Ascending aorta (tissue), 2 donors: ENCODE data around the gene PTX3. TPM values are rescaled to one million over a fixed set of nuclear protein-coding genes. Genes with fewer than 3 reads are reported as not detected.

Source experiments
- DNase-seq, 2 donors: peaks; one replicate each; pipeline ENCODE4 v3.0.0-alpha.2; 2019; ENCODE audit warnings: low spot score in 2 of 2
- H3K27ac ChIP-seq, 2 donors: fragments of 200-600 bp; sonication (generic); one replicate each; pipeline ENCODE4 v1.5.1; 2016 to 2017; ENCODE audit warnings: mild to moderate bottlenecking in 1 of 2
- H3K27me3 ChIP-seq: fragments of 200-600 bp; sonication (generic); one replicate; pipeline ENCODE4 v1.5.1; 2017
- H3K36me3 ChIP-seq, 2 donors: fragments of 200-600 bp; sonication (generic); one replicate each; pipeline ENCODE4 v1.5.1; 2016
- H3K4me1 ChIP-seq, 2 donors: fragments of 200-600 bp; sonication (generic); one replicate each; pipeline ENCODE4 v1.5.1; 2016 to 2017; ENCODE audit warnings: mild to moderate bottlenecking in 1 of 2
- H3K4me3 ChIP-seq, 2 donors: fragments of 200-600 bp; sonication (generic); one replicate each; pipeline ENCODE4 v1.5.1; 2016 to 2017; ENCODE audit warnings: mild to moderate bottlenecking in 1 of 2
- H3K9me3 ChIP-seq, 2 donors: fragments of 200-600 bp; sonication (generic); one replicate each; pipeline ENCODE4 v1.5.1; 2016
- intact Hi-C: fragments of 100-400 bp; cut with DNase I; formaldehyde crosslinking; loops from one replicate; pipeline ENCODE4 v1.15.1; 2023
- total RNA-seq: library from RNA; depleted of rRNA; stranded (reverse); fragments of >200 nt; gene quantifications from one replicate; pipeline ENCODE4 v1.1.0, GENCODE V29; 2016
- TF ChIP-seq, protein P1 (sequence below), 3 experiments: fragments of 200-600 bp in 2 of 3; fragments of 450-650 bp in 1 of 3; sonication (generic) in 2 of 3; IDR thresholded peaks; one replicate each; pipeline ENCODE4 v1.5.1; 2016 to 2019; ENCODE audit warnings: antibody characterized with exemption in 3 of 3, mild to moderate bottlenecking in 1 of 3, moderate library complexity in 1 of 3

Gene PTX3
- total RNA-seq, 1 donor from 2014 or later, result 9.2 TPM

DNA sequence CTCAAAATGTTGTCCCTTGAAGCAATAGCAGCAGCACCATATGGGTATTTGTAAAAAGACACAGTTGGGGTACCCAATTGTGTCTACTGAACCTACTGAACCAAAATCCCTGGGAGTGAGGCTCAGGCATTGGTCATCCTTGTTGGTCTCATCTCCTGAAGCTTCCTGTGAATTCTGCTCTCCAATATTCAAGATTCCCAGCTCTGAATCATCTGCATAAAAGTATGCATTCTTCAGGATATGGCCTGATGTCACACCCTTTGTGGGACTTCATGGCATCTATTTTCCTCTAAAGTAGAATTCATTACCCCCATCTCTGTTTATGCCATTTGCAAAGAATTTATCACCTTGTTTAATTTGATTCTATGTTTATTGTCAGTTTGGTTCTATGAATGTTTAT, 13.3 kb upstream of the PTX3 start:
- H3K27ac ChIP-seq, result no peak overlapping the region
- H3K36me3 ChIP-seq, result no peaks in the 10 kb centered on the region
- H3K4me3 ChIP-seq, result no peak overlapping the region
- no peaks in the 10 kb centered on the region for H3K27me3 ChIP-seq
- H3K4me1 ChIP-seq, result no peaks in the 10 kb centered on the region
- H3K9me3 ChIP-seq, result no peaks in the 10 kb centered on the region
- intact Hi-C loops, result no loop called here
- no peak for DNase-seq
- TF ChIP-seq, protein P1, sequence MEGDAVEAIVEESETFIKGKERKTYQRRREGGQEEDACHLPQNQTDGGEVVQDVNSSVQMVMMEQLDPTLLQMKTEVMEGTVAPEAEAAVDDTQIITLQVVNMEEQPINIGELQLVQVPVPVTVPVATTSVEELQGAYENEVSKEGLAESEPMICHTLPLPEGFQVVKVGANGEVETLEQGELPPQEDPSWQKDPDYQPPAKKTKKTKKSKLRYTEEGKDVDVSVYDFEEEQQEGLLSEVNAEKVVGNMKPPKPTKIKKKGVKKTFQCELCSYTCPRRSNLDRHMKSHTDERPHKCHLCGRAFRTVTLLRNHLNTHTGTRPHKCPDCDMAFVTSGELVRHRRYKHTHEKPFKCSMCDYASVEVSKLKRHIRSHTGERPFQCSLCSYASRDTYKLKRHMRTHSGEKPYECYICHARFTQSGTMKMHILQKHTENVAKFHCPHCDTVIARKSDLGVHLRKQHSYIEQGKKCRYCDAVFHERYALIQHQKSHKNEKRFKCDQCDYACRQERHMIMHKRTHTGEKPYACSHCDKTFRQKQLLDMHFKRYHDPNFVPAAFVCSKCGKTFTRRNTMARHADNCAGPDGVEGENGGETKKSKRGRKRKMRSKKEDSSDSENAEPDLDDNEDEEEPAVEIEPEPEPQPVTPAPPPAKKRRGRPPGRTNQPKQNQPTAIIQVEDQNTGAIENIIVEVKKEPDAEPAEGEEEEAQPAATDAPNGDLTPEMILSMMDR (IDR thresholded peaks at IDR 0.05), result no peak

DNA sequence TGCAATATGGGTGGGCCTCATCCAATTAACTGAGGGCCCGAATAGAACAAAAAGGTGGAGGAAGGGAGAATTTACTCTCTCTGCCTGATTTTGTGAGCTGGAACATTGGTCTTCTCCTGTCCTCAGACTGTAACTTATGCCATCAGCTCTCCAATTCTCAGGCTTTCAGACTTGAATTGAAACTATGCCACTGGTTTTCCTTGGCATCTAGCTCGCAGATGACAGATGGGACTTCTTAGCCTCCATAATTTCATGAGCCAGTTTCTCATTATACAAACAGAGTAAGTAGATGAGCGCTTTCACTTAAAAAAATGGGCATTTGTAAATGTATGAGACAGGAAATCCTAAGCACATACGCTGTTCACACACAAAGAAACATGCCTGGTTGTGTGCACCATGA, 8.7 kb upstream of the PTX3 start:
- intact Hi-C loops, result no loop called here
- H3K4me3 ChIP-seq, result no peak overlapping the region
- no peaks in the 10 kb centered on the region for H3K27me3 ChIP-seq
- no peak for DNase-seq
- H3K4me1 ChIP-seq, result no peaks in the 10 kb centered on the region
- TF ChIP-seq, protein P1 (IDR thresholded peaks at IDR 0.05), result no peak
- H3K36me3 ChIP-seq, result no peaks in the 10 kb centered on the region
- no peaks in the 10 kb centered on the region for H3K9me3 ChIP-seq
- H3K27ac ChIP-seq, result no peak overlapping the region

DNA sequence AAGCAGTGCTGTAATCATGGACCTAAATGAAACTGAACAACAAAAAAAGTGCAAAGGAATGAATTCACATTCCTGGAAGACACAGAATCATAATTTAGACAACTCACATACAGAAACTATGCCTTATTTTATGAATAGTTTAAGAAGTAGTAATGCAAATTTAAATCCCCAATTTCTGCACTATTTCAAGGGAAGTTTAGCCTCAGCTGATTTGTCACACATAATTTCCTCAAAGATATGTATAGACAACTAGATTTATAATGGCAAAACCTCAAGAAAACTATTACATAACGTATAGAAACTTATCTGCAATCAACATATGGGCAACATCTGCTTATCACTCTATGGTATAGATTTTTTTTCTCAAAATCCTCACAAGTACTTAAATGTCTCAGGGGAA, 7.8 kb upstream of the PTX3 start:
- H3K36me3 ChIP-seq, result no peaks in the 10 kb centered on the region
- H3K4me1 ChIP-seq, result no peaks in the 10 kb centered on the region
- no peak for DNase-seq
- intact Hi-C loops, result no loop called here
- no peaks in the 10 kb centered on the region for H3K9me3 ChIP-seq
- no peak overlapping the region for H3K4me3 ChIP-seq
- H3K27ac ChIP-seq, result no peak overlapping the region
- TF ChIP-seq, protein P1 (IDR thresholded peaks at IDR 0.05), result no peak
- no peaks in the 10 kb centered on the region for H3K27me3 ChIP-seq

DNA sequence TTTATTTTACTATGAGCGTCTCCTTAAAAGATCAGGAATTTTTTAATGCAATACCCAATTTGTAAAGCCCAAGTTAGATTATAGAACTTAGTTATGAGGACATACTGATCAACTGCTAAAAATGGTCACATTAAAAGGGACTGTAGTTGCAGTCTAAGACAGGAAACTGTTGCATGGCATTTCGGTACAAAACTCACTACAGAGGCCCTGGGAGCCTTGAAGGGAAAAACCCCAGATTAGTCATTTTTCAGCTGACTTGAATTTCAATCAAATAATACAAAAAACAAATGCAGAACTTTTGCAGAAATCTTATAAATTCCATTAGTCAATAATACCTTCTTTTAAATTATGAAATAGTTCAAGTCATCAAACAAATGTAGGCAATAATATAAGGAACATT, 6.9 kb upstream of the PTX3 start:
- TF ChIP-seq, protein P1 (IDR thresholded peaks at IDR 0.05), result no peak
- no peak for DNase-seq
- no peaks in the 10 kb centered on the region for H3K27me3 ChIP-seq
- H3K4me1 ChIP-seq, result no peaks in the 10 kb centered on the region
- no peak overlapping the region for H3K4me3 ChIP-seq
- intact Hi-C loops, result no loop called here
- H3K9me3 ChIP-seq, result no peaks in the 10 kb centered on the region
- H3K36me3 ChIP-seq, result no peaks in the 10 kb centered on the region
- no peak overlapping the region for H3K27ac ChIP-seq

DNA sequence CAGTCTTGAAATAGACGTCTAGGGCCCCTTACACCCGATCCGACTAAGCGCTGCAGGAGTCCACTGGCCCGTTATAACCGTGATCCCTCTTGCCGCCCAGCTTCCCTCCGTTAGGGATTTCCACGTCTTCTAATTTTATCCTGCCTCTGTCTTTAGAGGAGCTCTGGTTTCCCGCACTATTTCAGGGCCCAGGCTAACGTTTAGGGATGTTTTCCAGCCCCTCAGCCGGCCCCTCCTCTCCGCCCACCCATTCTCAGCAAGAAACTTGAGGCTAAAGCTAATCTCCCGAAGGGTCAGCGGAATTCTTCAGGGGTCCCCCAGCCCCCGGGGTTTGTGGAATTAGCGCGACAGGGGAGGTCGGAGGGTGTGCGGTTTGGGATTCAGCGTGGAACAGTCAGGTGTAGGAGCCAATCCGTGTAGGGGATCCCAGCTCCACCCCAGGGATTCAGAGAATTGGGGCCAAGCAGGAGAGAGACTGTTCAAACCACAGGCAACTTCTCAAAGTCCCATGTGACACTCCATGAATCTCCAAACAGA, 1.6 kb downstream of the PTX3 start:
- H3K36me3 ChIP-seq, result no peaks in the 10 kb centered on the region
- H3K4me3 ChIP-seq, result peak overlapping the region; percentile 70 to 76
- DNase-seq, result no peak
- H3K27me3 ChIP-seq, result no peaks in the 10 kb centered on the region
- intact Hi-C loops, result no loop called here
- no peak overlapping the region for H3K27ac ChIP-seq
- no peaks in the 10 kb centered on the region for H3K4me1 ChIP-seq
- TF ChIP-seq, protein P1 (IDR thresholded peaks at IDR 0.05), result no peak
- H3K9me3 ChIP-seq, result no peaks in the 10 kb centered on the region

DNA sequence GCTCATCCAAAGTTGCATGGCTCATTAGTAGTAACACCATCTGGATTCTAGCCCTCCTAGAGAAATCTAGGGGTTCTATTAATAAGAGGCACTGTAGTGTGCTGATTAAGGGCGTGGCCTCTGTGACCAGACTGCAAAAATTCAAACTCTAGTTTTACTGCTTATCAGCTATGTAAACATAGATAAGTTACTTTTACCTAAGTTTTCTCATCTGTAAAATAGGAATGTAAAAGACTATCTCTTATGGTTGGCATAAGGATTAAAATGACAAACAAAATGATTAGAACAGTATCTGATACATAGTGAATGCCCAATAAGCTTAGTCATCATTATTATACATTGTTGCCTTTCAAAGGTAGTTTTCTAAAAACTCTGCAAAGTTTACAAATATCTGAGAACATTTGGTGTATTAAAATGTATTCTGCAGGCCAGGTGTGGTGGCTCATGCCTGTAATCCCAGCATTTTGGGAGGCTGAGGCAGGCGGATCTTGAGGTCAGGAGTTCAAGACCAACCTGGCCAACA, 4.5 kb downstream of the PTX3 start:
- intact Hi-C loops, result no loop called here

More for the DNA sequence above, 4.5 kb downstream of the PTX3 start:
- no peaks in the 10 kb centered on the region for H3K9me3 ChIP-seq
- no peak overlapping the region for H3K4me3 ChIP-seq
- no peaks in the 10 kb centered on the region for H3K27me3 ChIP-seq
- H3K27ac ChIP-seq, result no peak overlapping the region
- no peaks in the 10 kb centered on the region for H3K36me3 ChIP-seq
- H3K4me1 ChIP-seq, result no peaks in the 10 kb centered on the region
- TF ChIP-seq, protein P1 (IDR thresholded peaks at IDR 0.05), result no peak
- DNase-seq, result no peak
